T follicular helper cell (primary cell): ENCODE results near the gene APPL2.

Experiments used
- DNase-seq: peaks from one replicate; pipeline ENCODE4 v3.0.0-alpha.2; 2020; ENCODE audit warnings: low read depth

Gene APPL2

GRCh38 chr12:105222726-105223351 lies 13.1 kb downstream of the APPL2 start:
- no peak for DNase-seq

- no peak for DNase-seq
Measured at GRCh38 chr12:105222284-105222655, 13.7 kb downstream of the APPL2 start.

DNA sequence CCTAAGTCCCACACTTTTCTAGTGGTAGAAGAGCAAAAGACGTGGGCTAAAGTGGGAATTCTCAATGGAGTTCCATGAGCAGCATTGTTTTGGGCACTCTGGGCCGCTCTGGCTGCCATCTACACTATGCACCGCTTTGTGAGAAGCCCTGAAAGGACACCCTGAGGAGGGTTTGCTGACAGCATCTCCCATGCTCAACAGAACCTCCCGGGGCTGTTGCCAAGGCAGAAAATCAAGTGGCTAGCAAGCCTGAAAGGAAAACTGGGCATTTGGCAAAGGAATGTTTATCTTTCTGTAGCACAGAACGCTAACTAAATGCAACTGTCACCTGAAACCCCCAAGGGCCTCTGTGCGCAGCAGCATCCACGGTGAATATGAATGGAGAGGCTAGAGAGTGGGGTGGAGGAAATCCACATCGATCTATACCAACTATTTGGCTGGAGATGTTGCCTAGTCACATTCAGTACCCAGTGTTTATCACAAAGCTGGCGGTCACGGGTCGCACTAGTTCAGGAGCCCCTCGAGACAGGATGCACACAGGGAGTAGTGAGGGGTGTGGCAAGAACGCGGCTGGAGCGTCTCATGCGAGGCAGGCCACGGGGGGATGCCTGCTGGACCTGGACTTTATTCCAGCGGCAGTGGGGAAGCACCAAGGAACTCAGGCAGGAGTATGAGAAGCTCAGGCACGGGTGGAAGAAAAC lies 14.2 kb downstream of the APPL2 start:
- DNase-seq = no peak

- DNase-seq = no peak
Measured at GRCh38 chr12:105220929-105221290, 15.1 kb downstream of the APPL2 start.

DNA sequence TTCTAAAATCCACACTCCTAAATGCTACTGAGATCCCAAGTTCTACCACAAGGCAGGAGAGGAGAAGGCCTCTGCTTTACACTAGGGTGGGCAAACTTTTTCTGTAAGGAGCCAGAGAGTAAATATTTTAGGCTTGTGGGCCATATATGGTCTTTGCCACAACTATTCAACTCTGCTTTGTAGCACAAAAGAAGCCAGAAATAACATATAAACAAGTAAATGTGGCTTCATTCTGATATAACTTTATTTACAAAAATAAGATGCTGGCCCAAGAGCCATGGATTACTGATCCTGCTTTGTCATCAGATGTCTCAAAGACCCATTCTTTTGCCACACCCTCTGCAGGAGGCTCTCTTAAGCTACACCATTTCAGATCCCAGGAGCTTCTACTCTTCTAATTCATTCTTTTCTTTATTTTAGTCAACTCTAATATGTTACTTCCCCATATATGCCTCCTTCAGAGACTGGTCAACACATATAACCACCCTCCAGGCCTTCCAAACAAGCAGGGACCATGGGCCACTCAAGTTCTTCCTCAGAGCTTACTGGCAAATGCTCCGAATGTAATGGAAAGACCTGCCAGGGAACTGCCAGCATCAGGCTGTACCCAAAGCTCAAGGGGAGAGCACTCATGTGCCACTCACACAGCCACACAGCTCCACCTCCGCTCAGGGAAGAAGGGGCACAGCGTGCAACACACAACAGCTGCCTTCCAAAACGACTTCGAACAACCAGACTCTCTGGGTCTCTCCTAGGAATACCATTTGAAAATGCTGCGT lies 15.6 kb downstream of the APPL2 start:
- DNase-seq = no peak

GRCh38 chr12:105219261-105220028 lies 16.5 kb downstream of the APPL2 start:
- DNase-seq = no peak

DNA sequence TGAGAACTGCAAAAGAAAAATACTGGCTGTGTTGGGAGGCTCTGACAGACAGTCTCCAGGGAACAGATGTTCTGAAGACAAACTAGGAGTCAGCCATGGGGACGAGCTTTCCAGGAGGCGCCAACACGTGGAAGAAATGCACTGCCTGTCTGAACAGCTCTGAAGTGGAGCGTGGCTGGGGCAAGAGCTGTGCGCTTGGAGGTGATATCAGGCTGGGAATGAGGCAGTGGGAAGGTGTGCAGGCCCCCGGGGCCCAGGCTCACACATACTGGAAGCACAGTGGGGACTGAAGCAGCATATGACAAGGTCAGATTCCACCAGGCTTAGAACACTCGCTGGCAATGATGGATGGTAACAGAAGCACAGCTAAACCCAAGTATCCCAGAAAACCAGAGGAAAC lies 17.5 kb downstream of the APPL2 start:
- DNase-seq = no peak

- no peak for DNase-seq
Measured at GRCh38 chr12:105214670-105215375, 21.2 kb downstream of the APPL2 start.

DNA sequence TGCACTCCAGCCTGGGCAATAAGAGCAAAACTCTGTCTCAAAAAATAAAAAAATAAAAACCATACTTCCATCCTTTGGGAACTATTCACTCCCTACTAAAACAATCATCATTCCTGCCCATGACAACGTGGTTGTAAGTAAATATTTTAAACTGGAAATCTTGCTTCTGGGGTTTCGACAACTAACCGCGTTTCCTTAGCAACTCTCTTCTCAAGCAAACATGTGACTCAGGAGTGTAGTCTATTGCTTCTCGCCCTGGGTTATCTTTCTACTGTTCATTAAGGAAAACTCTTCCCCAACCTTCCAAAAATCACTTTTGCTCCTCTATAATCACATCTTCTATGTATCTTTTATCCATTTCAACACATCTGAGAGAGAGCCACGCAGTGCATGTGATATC lies 21.8 kb downstream of the APPL2 start:
- DNase-seq = no peak

- no peak for DNase-seq
Measured at GRCh38 chr12:105212438-105212837, 23.5 kb downstream of the APPL2 start.

GRCh38 chr12:105209091-105209490 lies 26.9 kb downstream of the APPL2 start:
- DNase-seq = no peak

DNA sequence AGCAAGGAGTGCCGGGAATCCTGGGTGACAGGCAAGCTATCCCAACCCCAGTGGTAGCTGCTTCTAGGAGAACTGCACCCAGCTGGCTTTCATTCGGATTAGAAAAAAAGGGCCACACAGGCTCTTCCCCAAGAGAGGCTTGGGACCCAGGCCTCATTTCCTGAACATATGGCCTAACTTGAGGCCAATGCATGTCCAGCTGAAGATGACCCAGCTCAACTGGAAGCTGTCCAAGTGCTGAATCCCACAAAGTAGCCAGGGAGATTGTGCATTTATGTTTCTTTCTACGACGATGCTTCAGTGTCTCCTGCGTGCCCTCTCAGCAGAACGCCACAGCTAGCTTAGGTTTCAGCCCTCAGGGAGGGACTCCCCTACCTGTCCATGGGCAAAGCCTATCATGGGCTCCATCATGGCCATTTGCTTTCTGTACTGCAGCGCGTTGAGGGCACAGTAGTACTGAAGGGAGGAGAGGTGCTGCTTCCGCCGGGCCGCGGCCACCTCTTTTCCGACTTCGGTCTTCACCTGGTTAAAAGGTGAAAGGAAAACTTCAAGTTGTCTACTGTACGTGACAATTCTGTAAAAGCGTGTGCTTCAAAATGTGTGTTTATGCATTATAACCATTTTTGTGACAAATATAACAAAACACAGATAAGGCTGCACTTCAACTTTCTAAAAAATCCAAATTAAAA lies 29.1 kb downstream of the APPL2 start:
- no peak for DNase-seq

- no peak for DNase-seq
Measured at GRCh38 chr12:105205322-105206048, 30.5 kb downstream of the APPL2 start.

DNA sequence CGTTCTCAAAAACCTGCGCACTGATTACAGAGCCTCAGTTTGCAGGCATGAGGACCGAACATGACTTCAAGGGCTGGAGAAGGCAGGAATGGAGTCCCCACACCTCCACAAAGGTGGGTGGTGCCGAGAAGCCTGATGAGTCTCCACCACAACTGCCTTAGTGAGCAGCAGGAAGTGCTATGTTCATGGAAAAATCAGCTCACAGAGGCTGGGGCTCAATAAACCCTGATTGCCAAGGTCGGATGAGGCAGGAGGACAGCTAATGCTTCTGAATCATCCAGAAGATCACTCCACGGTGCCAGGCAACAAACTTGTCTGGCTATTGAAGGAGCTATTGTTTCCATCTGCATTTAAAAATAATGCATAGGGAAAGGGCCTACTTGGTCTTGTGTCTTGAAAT lies 31.1 kb downstream of the APPL2 start:
- DNase-seq = no peak

DNA sequence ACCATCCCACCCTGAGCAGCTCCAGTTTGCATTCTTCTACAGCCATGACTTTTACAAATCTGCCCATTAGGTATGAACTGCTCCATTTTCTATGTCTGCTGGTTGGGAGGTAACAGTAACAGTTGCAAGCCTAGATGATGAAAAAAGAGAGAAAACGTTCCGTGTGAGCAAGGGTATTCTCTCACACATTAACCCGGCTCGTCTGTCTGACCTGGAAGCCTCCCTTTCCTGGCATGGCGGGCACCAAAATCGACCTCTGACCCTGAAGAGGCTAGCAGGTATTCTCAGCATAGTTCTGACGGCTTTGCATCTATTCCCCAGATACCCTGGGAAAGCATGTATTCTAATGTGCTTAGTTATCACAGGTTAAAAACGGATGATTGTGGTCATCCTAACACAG lies 31.8 kb downstream of the APPL2 start:
- no peak for DNase-seq

DNA sequence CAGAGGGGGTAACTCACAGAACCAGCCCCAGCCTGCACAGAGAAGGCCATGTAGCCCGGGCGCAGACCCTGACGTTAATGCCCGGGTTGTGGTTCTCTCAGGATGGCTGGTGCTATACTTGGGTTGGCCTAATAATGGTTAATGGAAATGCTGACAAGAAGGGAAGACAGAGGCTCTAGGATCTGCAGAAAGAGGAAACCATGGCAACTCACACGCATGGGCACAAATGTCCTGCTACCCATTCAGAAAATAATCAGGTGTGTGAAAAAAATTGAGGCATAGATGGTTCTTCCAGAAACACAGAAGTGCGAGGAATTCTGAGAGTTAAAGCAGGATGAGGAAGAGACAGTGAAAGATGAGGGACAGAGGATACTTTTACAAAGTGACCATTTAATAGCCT lies 33.8 kb downstream of the APPL2 start:
- no peak for DNase-seq

GRCh38 chr12:105201299-105201698 lies 34.7 kb downstream of the APPL2 start:
- DNase-seq = no peak

DNA sequence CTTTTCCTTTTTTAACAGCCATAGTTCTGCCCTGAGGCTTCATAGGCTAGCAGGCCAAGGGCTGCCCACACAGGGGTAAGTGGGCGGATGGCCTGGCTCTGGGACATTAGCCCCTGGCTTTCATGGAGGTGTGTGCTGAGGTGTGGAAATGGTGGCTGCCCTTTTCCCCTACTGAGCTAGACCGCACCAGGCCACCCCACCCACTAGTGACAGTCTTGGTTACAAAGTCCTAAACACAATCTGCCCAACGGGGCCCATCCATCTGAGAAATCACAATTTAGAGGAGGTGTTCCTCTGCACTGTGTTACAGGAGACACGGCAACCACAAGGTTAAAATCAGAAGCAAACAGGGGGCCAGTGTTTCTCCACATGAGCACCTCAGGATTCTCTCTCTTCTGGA lies 35.6 kb downstream of the APPL2 start:
- DNase-seq = no peak

GRCh38 chr12:105198961-105199360 lies 37.0 kb downstream of the APPL2 start:
- no peak for DNase-seq

DNA sequence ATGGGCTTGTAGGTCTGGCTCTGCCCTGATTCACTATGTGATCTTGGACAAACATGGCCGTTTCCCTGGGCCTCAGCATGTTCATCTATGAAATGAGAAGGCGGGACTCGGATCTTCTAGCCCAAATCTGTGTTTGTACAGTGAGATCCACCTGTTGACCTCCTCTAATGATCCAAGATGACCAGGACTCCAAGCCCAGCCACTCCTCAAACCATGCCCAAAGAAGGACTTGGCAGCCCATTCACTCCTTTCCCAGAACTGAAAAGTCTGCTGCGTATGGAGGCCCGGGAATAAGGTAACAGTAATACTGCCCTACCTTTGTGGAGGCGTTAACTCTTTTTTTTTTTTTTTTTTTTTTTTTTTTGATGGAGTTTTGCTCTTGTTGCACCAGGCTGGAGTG lies 39.9 kb downstream of the APPL2 start:
- DNase-seq = no peak

DNA sequence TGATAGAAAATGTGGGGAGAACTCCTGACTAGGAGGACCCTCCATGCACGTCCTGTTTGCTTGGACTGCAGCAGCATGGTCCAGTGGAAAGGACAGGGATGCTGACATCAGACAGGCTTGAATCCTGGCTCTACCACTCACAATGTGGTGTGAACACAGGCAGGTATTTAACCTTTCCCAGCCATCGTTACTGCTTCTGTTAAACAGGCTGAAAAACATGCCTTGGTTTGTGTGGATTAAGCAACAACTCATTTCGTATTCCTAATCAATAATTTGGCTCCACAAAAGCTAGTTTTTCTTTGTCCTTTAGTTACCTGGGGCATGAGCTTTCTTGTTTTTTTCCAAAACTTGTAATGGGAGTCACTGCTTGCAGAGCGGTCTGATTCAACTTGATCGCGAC lies 41.0 kb downstream of the APPL2 start:
- no peak for DNase-seq
